ENCODE data around the gene PTPRN2.
"Not testable (repeated sequence)": the region's sequence is repeated elsewhere in the genome, so short reads cannot be mapped to it uniquely, and the experiment has no call there.

Gene PTPRN2

DNA sequence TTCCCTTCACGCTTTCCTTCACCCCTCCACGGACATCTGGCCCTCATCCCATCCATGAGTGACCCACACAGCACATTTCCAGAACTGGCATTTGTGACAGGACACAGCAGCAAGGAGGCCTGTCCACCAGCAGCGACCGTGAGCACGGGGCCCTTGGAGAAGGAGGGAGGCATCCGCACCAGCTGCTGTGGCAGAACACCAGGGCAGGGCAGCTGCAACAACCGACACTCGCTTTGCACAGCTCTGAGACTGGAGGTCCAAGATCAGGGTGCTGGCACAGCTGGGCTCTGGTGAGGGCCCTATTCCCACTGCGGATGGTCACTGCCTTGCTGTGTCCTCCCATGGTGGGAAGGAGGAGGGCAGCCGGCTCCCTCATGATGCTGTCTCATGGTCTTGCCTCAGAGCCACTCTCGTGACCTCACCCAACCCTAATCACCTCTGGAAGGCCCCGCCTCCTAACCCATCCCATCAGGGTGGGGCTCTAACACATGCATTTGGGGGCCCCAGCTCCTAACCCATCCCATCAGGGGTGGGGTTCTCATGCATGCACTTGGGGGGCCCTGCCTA, 36.7 kb downstream of the PTPRN2 start:
- no peak for DNase-seq (ENCODE audit: low spot score)

DNA sequence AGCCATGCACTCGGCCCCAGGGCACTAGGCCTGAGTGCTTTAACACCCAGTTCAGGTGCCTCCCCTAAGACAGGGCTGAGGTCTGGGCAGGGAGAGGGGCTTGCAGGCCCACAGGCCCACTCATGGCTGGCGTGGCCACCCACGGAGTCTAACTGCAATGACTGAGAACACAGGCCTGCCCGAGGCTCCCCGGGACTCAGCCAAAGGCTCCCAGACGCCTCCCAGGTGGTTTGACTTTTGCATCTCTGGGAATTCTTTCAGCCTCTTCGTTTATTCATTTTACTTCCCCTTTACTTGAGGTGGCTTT, 37.3 kb downstream of the PTPRN2 start:
- no peak for DNase-seq (ENCODE audit: low spot score)

- no peak for DNase-seq (ENCODE audit: low spot score)
Observed at GRCh38 chr7:158549616-158550393, 37.8 kb downstream of the PTPRN2 start.

DNA sequence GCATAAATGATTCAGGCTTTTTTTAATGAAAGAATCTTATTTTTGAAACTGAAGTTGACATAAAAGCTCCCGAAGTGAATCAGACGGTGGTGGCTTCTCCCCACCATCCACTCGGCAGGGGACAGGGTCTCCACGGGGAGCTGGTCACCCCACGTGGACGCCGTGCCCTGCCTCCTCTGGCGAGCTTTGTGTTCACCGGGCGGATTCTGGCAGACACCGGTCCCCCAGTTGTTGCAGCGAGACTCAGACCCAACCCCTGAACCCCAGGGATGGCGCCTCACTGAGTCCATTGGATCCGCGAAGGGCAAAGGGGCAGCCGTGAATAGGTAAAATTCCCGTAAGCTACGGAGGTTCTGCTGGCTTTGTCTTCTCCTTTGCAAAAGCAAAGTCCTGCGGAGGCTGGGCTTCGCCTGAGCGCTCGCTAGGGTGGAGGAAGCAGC, 38.4 kb downstream of the PTPRN2 start:
- DNase-seq (ENCODE audit: low spot score), result no peak

DNA sequence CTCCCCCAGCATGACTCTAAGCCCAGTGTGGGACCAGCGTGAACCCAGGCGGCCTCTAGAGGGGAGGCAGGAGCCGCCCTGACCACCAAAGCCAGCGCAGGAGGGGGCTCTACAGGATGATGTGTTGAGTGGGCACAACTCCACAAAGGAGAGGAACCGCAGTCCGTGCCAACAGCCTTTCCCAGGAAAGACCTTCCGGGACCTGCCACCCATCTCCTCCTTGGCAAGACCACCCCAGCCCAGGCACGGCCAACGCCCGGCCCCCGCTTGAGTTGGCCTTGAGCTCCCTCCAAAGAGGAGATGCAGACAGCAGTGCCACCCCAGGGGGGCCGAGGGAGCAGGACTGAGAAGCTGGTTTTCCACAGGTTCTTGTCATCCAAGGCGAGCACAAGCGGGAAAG, 38.9 kb downstream of the PTPRN2 start:
- DNase-seq (ENCODE audit: low spot score), result no peak

- DNase-seq (ENCODE audit: low spot score), result no peak
Observed at GRCh38 chr7:158547817-158548216, 39.8 kb downstream of the PTPRN2 start.

DNA sequence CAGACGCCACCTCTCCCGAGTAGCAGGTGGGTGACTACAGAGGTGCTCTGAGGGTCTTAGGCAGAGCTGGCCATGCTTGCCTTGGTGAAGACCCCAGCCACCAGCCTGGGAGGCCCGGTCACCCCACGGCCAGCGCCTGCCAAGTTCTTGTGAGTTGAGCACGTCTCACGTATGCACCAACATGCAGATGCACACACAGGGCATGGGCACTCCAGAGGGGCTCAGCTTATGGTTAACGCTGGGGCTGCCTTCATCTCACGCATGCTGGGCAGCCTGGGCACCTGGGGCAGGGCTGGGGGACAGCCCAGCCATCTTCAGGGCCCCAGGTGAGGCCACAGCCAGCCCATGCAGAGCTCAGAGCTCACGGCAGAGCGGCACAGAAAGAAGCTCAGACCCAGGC, 41.0 kb downstream of the PTPRN2 start:
- no peak for DNase-seq (ENCODE audit: low spot score)

DNA sequence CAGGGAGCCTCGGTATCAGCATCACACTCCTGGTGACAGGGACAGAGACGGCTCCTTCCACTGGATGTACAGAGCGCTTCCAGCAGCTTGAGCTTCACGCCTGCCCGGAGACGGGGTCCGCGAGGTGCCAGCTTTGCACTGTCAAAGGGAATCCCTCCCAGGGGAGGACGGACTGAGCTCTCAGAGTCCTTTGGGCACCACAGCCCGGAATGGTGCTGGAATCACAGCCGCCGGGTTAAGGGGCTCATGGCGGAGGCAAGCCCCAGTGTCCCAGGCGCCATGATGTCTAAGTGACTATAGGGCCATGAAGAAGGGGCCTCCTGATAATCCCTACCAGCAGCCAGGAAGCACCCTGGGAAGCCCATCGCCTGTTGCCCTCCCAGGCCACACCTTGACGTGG, 41.4 kb downstream of the PTPRN2 start:
- DNase-seq (ENCODE audit: low spot score), result no peak

DNA sequence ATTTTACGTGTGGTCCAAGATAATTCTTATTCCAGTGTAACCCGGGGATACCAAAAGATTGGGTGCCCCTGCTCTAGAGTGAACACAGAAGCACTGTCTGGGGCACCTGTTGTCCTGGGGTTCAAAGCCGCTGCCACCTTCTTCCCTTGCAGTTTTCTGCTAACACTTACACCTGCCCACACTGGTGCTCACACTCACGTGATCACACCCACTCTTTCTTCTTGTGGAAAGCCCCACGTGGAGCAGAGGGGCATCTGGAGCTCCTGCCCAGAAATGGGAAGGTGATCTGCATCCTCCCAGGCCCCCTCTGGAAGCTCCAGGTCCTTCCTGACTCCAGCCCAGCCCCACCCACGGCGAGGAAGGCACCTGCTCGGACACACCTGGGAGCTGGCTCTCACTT, 42.9 kb downstream of the PTPRN2 start:
- DNase-seq (ENCODE audit: low spot score), result no peak

DNA sequence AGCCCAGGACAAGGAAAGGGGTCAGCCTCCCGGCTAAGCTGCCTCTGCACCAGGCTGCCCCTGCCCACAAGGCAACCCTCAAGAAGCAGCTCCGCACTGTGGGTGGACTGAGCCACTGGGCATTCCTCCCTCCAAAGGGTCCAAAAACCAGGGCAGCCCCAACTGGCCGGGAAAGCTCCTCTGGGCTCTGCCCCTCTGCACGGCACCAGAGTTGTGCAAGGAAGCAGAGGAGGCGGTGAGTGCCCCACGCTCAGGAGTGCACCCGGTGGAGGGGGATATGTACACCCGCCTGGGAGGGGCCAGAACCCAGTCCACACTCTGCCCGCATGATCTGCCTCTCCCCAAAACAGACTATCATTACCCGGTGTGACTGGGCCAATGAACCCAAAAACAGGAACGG, 43.8 kb downstream of the PTPRN2 start:
- DNase-seq (ENCODE audit: low spot score), result no peak

GRCh38 chr7:158542651-158543566, 44.7 kb downstream of the PTPRN2 start:
- DNase-seq (ENCODE audit: low spot score), result no peak

- DNase-seq (ENCODE audit: low spot score), result no peak
Observed at GRCh38 chr7:158541346-158542010, 46.1 kb downstream of the PTPRN2 start.

GRCh38 chr7:158539711-158540146, 47.9 kb downstream of the PTPRN2 start:
- no peak for DNase-seq (ENCODE audit: low spot score)

DNA sequence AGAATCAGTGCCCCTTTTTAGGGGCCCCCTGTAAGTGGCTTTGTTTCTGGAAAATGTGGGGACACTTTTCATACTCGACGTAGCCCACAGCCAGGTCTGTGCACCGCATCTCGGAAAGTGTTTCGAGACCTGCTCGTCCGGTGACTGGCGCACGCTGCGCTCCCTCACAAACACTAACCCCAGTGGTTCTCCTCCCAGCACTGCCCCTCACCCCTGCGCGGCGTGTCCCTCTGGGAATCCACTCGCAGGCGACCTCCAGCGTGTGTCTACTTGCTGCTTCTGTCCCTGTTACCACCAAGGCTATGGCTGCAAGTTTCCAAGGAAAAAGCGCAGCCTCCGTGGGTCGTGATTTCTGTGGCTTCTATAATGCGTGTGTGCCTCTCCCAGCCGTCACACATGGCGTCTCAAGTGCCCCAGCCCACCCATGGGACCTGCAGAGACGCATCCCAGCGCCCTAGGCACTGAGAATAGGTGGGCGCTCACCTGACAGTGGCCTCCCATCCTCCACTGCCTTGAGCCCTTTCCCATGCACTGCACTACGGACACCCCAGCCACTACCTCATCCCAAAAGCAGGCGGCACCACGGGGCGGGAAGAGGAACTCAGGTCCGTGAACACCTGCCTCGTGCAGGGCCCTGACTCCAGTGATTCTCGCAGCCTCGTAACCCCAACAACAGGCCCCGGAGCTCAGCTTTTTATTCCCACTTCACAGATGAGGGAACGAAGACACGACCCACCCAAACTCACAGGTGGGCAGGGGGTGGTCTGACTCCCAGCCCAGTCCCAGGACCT, 49.3 kb downstream of the PTPRN2 start:
- DNase-seq (ENCODE audit: low spot score), result no peak

DNA sequence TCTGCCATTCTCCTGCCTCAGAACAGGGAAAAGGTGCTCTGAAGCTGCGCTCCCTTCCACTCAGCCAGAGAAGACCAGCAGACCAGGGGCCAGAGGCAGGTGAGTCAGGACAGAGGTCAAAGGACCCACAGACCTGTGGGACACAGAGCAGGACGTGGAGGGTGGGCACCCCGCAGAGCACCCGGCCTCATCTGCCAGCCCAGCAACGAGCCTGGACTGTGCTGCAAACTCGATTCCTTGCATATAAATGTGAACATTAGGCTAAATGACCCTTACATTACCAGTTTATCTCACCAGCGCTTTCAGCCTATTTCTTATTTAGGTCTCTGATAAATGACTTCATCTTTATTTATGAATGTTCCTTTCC, 50.1 kb downstream of the PTPRN2 start:
- no peak for DNase-seq (ENCODE audit: low spot score)

GRCh38 chr7:158536871-158537515, 50.6 kb downstream of the PTPRN2 start:
- no peak for DNase-seq (ENCODE audit: low spot score)

GRCh38 chr7:158535079-158535478, 52.5 kb downstream of the PTPRN2 start:
- DNase-seq (ENCODE audit: low spot score), result no peak

DNA sequence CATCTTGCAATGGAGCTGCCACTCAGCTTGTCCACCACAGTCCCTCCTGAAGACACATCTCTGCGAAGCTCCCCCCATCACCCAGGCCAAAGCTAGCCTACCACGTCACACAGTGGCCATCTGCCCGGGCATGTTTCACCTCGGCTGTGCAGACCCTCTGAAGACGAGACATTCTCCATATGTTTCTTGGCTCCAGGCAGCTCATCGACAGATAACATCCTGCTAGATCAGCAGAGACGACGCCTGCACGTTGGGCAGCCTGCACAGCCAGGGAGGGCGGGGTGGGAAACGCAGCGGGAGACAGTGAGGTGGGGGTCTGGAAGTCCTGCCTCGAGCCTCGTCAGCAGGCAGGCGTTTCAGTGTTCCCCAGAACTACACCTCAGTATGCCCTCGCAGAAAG, 53.0 kb downstream of the PTPRN2 start:
- DNase-seq (ENCODE audit: low spot score), result no peak

DNA sequence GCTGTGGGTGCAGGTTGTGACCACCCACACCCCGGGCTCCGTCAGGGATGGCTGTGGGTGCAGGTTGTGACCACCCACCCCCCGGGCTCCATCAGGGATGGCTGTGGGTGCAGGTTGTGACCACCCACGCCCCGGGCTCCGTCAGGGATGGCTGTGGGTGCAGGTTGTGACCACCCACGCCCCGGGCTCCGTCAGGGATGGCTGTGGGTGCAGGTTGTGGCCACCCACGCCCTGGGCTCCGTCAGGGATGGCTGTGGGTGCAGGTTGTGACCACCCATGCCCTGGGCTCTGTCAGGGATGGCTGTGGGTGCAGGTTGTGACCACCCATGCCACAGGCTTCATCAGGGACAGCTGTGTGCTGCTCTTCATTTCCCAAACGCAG, 53.5 kb downstream of the PTPRN2 start:
- DNase-seq (ENCODE audit: low spot score), result not testable (repeated sequence)

DNA sequence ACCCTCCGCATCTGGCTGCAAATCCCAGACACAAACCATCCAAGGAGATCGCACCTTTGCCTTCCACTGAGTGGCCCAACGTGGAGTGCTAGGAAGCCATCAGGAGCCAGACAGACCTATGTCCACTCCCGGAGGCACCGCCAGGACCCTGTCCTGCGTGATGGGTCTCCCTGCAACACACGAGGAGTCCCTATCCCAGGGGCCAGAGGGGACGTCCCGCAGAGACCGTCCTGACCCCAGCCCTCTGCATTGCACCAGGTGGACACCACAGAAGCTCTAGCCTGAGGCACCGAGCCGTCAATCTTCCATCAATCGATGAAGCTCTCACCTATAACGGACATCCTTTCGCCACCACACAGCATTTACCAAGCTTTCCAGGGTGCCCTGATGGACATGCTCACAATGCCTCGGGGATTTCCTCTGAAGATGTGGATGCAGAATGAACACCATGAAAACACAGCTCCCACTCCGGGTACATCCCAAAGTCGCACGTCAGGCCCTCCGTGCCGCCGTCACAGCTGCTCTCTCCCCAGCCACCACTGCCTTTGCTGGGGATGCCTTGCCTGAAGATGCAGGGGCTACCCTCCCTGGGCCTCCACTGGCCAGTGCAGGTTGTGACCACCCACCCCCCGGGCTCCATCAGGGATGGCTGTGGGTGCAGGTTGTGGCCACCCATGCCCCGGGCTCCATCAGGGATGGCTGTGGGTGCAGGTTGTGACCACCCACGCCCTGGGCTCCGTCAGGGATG, 54.1 kb downstream of the PTPRN2 start:
- no peak for DNase-seq (ENCODE audit: low spot score)

Measured in hematopoietic multipotent progenitor cell treated with erythropoietin and hydrocortisone succinate and interleukin-3 and kit ligand, for 15 days (in vitro differentiated cells).